SIG-M5 treated with dmso at 0.1 percent for 504 hours (cell line): ENCODE data around the gene CAMK2B.
"Not testable (repeated sequence)": the region's sequence is repeated elsewhere in the genome, so short reads cannot be mapped to it uniquely, and the experiment has no call there.

Source experiments
- DNase-seq: peaks from one replicate; lab custom pipeline; 2025; ENCODE audit not compliant: unreplicated experiment; lab: John Stamatoyannopoulos, UW

Gene CAMK2B

GRCh38 chr7:44194562-44195145 is 130.7 kb downstream of the CAMK2B start:
- DNase-seq, result no peak

- no peak for DNase-seq
Observed at GRCh38 chr7:44194069-44194468, 131.3 kb downstream of the CAMK2B start.

- no peak for DNase-seq
Observed at GRCh38 chr7:44193011-44193802, 132.2 kb downstream of the CAMK2B start.

- DNase-seq, result no peak
Observed at GRCh38 chr7:44191171-44191570, 134.2 kb downstream of the CAMK2B start.

- no peak for DNase-seq
Observed at GRCh38 chr7:44189993-44190872, 135.2 kb downstream of the CAMK2B start.

GRCh38 chr7:44189286-44189992 is 136.0 kb downstream of the CAMK2B start, which contains the start of gene GCK:
GCK (minus strand) TSS chr7:44189439; CDS start chr7:44188953, 486 bp downstream.
- no peak for DNase-seq

- DNase-seq, result no peak
Observed at GRCh38 chr7:44188480-44189225, 136.7 kb downstream of the CAMK2B start.

- no peak for DNase-seq
Observed at GRCh38 chr7:44187636-44188416, 137.6 kb downstream of the CAMK2B start.

- no peak for DNase-seq
Observed at GRCh38 chr7:44186736-44187135, 138.7 kb downstream of the CAMK2B start.

- DNase-seq, result no peak
Observed at GRCh38 chr7:44185729-44186128, 139.7 kb downstream of the CAMK2B start.

- no peak for DNase-seq
Observed at GRCh38 chr7:44184873-44185446, 140.4 kb downstream of the CAMK2B start.

- no peak for DNase-seq
Observed at GRCh38 chr7:44184206-44184872, 141.1 kb downstream of the CAMK2B start.

GRCh38 chr7:44183386-44183785 is 142.0 kb downstream of the CAMK2B start:
- DNase-seq, result no peak

GRCh38 chr7:44182827-44183226 is 142.6 kb downstream of the CAMK2B start:
- no peak for DNase-seq

GRCh38 chr7:44180631-44181030 is 144.8 kb downstream of the CAMK2B start:
- DNase-seq, result no peak

- DNase-seq, result no peak
Observed at GRCh38 chr7:44177570-44178131, 147.7 kb downstream of the CAMK2B start.

GRCh38 chr7:44176486-44176885 is 148.9 kb downstream of the CAMK2B start:
- no peak for DNase-seq

- DNase-seq, result no peak
Observed at GRCh38 chr7:44175730-44176129, 149.7 kb downstream of the CAMK2B start.

- DNase-seq, result not testable (repeated sequence)
Observed at GRCh38 chr7:44174694-44174948, 150.8 kb downstream of the CAMK2B start.
